Uterus (tissue), 2 donors: ENCODE results near the gene SERPINB12.

Experiments used
- CTCF ChIP-seq, 4 experiments: fragments of 200-600 bp in 2 of 4; fragments of 450-650 bp in 2 of 4; sonication (generic) in 2 of 4; IDR thresholded peaks; one replicate each; pipeline ENCODE4 v1.5.1; 2016 to 2019; ENCODE audit warnings: antibody characterized with exemption in 4 of 4, mild to moderate bottlenecking in 2 of 4, moderate library complexity in 1 of 4
- POLR2A ChIP-seq, 2 donors: fragments of 450-650 bp; IDR thresholded peaks; one replicate each; pipeline ENCODE4 v1.6.1; 2016; ENCODE audit warnings: antibody characterized with exemption in 2 of 2, mild to moderate bottlenecking in 1 of 2, moderate library complexity in 1 of 2

DNA sequence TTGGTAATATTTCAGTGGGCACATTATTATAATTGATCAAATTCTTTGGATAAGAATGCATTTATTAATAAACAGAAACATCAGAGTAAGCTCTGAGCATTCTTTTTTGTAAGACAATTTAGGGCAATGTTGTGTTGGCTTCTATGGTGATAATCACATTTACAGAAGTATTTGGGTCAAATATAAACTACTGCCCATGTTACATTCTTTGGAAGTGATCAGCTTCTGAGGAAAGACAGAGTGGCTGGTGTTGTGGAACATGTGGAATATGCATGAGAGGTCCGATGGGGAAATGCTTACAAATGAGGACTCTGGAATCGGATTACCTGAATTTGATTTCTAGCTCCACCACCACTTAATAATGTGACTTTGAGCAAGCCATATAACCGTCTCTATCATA lies 64.4 kb downstream of the SERPINB12 start:
- TF ChIP-seq CTCF (IDR thresholded peaks at IDR 0.05): no peak
- TF ChIP-seq POLR2A (IDR thresholded peaks at IDR 0.05): no peak
